ENCODE data around the gene NHS. TPM values are rescaled to one million over a fixed set of nuclear protein-coding genes. Genes with fewer than 3 reads are reported as not detected.
A peak's percentile ranks its signal among the peaks of the same experiment; 100 is the strongest.

Gene NHS
- 0.05 TPM in 1 of 2 replicates, not detected in the other for total RNA-seq (2014; rRNA removed; shearing (Covaris generic))
- polyA plus RNA-seq (2015; cell fraction: cytosol; rRNA removed) = not detected in 2 replicates
- polyA plus RNA-seq (2015; cell fraction: nucleus; rRNA removed) = not detected in 2 replicates

DNA sequence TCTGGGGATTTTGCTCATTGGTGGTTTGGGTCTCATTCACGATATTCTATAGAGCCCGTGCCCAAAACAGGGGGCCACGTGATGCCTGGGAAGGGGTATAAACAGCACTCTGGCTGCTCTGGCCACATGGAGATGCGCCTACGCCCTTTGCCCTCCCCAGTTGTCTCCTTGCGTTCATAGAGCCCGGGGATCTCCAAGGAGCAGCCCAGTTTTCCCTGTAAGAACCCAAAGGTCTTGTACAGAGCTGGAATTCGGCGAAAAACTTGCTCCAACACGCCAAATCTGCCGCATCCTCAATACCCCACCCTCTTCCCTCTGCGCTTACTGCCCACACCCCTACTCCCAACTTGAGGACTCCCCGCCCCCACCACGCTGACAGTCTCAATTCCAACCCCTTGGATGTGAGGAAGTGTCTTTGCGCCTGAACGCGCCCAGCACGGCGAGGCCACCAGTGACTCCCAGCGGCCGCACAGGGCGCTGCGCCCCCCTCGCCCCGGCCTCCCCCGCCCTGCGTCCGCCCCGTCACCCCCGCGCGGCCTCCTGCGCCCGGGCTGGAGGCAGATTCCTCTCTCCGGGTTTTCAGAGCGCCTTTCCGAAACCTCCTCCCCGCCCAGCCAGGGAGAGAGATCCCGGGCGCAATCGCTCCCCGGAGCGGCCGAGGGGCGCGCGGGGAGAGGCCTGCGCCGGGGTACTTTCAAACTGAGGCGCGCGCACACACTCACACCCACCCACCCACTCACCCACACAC is at the start of gene NHS:
NHS (plus strand) TSS at position 582 of the 748 bp plus-strand sequence. CDS start 558 bp downstream, outside the sequence.
- in situ Hi-C loops (cut with HindIII; ENCODE audit: low pct_unique_long_range_greater_than_20kb, low sequenced_read_pairs) = no loop called here
- peak; percentile 14 for DNase-seq (ENCODE audit: low read depth, low spot score)

DNA sequence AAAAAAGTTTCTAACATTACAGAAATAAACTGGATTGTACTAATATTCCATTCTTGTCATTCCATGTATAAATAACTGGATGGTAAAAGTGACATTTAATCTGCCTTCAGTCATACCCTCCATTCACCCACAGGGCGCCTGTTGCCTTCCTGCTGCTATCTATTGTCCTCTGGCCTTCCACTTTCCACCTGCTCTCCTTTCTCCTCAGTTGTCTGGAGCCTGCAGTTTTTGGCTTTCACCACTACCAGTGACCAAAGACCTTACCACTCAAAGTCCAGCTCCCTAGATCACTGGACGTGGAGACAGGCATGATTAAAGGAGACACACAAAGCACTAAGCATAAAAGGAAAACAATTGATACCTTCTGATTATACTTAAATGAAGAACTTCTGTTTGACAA is 46.2 kb upstream of the NHS start:
- in situ Hi-C loops (cut with HindIII; ENCODE audit: low pct_unique_long_range_greater_than_20kb, low sequenced_read_pairs) = no loop called here
- no peak for DNase-seq (ENCODE audit: low read depth, low spot score)

DNA sequence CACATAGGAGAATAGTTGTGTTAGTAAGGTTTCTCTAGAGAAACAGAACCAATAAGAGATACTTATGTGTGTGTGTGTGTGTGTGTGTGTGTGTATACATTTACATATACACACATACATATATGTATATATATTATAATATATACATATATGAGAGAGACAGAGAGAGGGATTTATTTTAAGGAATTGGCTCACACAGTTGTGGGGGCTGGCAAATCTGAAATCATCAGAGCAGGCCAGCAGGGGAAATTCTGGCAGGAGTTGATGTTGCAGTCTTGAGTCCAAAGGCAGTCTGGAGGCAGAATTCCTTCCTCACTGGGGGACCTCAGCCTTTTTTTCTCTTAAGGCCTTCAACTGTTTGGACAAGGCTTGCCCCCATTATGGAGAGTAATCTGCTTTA is 38.6 kb upstream of the NHS start:
- DNase-seq (ENCODE audit: low read depth, low spot score) = no peak
- in situ Hi-C loops (cut with HindIII; ENCODE audit: low pct_unique_long_range_greater_than_20kb, low sequenced_read_pairs) = no loop called here

DNA sequence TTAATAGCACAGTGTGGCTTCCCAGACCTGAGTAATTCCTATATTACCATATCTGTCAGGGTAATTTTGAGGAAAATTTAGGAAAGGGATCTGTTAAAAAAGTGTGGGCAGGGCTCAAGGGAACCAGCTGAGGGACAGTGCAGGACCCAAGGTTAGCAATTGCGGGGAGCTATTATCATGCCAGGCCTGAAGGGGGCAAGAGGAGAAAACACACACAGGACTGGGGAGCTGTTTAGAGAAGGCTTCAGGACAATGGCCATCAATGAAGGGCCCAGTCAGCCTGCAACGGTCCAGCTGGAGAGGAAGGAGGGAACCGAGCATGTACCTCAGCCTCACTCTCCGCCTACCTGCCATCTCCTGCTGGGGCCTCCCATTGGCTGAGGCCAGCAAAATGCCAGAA is 19.0 kb upstream of the NHS start:
- in situ Hi-C loops (cut with HindIII; ENCODE audit: low pct_unique_long_range_greater_than_20kb, low sequenced_read_pairs) = no loop called here
- no peak for DNase-seq (ENCODE audit: low read depth, low spot score)

DNA sequence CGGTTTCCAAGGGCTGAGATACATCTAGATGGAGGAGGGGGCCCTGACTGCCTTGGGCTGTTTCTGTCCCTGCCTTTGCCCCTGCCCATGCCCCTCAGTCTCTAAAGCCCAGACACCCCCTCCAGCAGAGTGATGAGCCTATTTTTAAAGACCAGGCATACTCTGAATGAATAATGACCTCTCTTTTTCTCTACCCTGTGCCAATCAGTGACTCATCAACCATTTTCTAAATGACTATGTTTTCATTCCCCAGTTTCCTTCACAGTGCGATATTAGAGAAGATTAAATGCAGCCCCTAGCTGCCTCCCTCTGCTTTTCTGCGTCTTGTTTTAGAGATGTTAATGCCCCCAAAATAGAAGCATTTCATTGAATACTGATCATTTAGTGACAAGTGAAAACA is 15.5 kb upstream of the NHS start:
- DNase-seq (ENCODE audit: low read depth, low spot score) = no peak
- in situ Hi-C loops (cut with HindIII; ENCODE audit: low pct_unique_long_range_greater_than_20kb, low sequenced_read_pairs) = no loop called here

DNA sequence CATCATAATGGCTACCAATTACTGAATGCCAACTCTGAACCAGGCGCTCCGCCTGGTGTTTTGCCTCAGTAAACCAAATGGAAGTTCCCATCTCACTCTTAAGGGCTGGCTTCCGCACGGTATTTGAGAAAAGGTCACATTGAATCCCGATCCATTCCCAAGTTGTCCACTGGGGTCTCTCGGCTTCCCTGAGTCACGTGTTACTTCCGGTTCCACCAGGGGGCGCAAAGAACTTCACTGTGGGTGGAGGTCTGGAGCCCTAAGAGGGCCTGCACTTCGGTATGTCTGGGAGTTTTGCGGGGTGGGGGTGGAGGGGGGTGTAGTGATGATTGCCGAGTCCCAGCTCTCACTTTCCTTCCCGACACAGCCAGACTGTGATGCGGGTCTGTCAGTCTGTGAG is 13.4 kb upstream of the NHS start:
- in situ Hi-C loops (cut with HindIII; ENCODE audit: low pct_unique_long_range_greater_than_20kb, low sequenced_read_pairs) = no loop called here
- DNase-seq (ENCODE audit: low read depth, low spot score) = peak; percentile 5

DNA sequence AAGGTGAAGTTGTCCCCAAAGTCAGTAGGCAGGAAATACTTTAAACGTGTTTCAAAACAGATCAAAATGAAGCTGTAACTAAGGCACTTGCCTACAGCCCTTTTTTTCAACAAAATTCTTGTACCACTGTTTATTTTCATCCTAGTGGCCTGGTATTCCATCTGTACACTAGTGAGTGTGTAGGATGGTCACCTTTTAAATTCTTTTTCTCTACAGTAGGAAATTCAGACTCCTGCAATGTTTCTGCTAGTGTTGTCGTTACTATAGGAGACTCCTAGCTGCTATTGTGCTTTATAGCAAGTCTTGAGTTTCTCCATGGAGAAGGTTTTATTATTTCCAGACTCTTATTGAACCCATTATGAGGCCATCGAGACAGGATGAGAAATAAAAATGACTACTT is 7.0 kb upstream of the NHS start:
- no peak for DNase-seq (ENCODE audit: low read depth, low spot score)
- in situ Hi-C loops (cut with HindIII; ENCODE audit: low pct_unique_long_range_greater_than_20kb, low sequenced_read_pairs) = no loop called here

DNA sequence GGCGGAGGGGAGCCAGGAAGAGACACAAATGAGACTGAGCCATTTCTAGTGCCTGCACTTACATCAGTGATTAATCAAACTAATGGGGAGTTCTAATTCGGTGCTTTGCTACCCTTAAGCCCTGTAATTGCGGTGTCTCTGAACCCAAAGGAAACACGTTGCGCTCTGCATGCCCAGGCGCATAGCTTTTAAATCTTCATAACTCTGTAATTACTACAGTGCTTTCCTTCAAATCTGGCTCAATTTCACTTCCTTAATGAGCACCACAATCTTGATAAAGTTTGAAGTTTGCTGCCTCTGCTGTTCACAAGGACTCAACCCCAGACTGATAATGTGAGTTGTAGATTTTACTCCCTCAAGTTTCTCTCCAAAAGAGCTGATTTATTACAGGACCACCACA is 5.7 kb upstream of the NHS start:
- DNase-seq (ENCODE audit: low read depth, low spot score) = no peak
- in situ Hi-C loops (cut with HindIII; ENCODE audit: low pct_unique_long_range_greater_than_20kb, low sequenced_read_pairs) = no loop called here

DNA sequence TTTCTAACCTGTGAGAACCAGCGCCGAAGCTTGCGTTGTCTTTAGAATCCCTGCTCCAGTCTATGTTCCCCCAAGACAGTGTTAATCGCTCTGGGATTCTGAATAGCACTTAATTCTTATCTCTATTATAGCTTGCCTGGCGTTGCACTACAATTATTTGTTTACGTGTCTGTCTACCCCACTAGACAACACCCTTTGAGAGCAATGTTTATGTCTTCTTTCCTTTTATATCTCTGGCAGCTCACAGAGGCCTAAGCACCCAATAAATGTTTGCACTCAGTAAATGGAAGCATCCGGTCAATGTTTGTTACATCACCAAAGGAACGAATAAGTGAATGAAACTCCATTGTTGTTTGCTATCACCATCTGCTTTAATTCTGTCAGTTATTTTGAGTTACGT is 4.8 kb upstream of the NHS start:
- in situ Hi-C loops (cut with HindIII; ENCODE audit: low pct_unique_long_range_greater_than_20kb, low sequenced_read_pairs) = no loop called here
- no peak for DNase-seq (ENCODE audit: low read depth, low spot score)

DNA sequence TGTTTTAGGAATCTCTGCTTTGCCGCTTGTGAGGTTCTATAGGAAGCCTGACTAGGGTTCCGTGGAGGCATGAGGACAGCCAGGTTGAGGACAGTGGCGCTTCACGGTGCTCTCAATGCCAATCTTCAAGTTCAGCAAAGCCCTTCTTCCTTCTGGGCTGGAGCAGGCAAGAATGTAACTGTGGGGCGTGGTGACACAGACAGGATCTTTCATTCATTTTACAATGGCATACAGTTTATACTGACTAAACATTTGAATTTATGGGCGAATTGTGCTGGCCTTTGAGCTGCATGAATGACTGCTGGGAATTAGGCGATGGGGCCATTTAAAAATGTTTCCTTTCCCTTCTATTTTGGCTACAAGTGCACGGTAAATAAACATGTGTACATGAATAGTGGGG is 2.9 kb upstream of the NHS start:
- DNase-seq (ENCODE audit: low read depth, low spot score) = no peak
- in situ Hi-C loops (cut with HindIII; ENCODE audit: low pct_unique_long_range_greater_than_20kb, low sequenced_read_pairs) = no loop called here

DNA sequence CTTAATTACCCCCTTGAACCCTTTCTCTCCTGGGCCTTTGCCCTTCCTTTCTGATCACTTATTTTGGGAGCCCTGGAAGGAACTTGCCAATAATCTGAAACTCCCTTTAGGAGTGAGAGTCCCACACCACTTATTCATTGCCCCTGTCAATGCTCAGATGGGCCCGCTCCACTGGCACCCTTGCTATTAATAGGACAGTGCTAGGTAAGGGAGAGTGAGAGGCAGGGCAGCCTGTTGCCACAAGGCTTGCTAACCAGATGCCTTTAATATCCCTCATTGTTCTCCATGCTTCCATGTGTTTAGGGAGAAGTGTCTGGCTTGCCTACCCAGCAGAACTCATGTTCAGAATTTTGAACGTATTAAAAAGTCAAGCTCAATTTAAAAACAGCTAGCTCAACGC is 1.7 kb upstream of the NHS start:
- in situ Hi-C loops (cut with HindIII; ENCODE audit: low pct_unique_long_range_greater_than_20kb, low sequenced_read_pairs) = no loop called here

DNA sequence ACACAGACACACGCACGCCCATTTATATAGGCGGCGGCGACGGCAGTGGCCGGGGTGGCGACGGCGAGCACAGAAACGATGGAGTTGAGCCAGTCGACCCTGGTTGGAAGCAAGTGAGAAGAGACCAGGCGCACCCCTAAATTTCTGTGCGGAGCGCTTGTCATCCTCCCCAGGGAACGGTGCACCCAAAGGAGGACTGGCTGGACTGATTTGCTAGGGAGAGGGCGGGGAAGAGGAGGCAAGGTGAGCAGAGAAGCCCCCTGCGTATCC is 302 bp downstream of the NHS start:
- in situ Hi-C loops (cut with HindIII; ENCODE audit: low pct_unique_long_range_greater_than_20kb, low sequenced_read_pairs) = no loop called here
- DNase-seq (ENCODE audit: low read depth, low spot score) = no peak

More for the DNA sequence above, 1.7 kb upstream of the NHS start:
- DNase-seq (ENCODE audit: low read depth, low spot score) = no peak

DNA sequence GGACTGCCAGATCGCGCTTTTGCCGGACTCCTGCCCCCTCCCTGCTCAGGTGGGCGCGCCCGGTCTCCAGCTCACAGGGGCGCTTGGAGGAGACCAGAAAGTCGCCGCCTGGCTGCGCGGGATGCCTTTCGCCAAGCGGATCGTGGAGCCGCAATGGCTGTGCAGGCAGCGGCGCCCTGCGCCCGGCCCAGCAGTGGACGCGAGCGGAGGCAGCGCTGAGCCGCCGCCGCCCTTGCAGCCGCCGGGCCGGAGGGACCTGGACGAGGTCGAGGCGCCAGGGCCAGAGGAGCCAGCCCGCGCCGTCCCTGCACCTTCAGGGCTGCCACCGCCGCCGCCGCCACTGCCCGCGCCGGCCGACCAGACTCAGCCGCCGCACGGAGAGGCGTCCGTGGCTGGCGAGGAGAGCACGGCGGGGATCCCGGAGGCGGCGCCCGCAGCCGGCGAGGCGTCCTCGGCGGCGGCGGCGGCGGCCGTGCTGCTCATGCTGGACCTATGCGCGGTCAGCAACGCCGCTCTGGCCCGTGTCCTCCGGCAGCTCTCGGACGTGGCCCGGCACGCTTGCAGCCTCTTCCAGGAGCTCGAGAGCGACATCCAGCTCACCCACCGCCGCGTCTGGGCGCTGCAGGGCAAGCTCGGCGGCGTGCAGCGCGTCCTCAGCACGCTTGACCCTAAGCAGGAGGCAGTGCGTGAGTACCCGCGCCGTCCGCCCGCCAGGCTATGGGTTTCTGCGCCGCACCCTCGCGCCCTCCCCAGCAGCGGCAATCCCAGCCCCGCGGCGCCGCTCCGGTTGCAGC is 834 bp downstream of the NHS start:
- DNase-seq (ENCODE audit: low read depth, low spot score) = no peak
- in situ Hi-C loops (cut with HindIII; ENCODE audit: low pct_unique_long_range_greater_than_20kb, low sequenced_read_pairs) = no loop called here

DNA sequence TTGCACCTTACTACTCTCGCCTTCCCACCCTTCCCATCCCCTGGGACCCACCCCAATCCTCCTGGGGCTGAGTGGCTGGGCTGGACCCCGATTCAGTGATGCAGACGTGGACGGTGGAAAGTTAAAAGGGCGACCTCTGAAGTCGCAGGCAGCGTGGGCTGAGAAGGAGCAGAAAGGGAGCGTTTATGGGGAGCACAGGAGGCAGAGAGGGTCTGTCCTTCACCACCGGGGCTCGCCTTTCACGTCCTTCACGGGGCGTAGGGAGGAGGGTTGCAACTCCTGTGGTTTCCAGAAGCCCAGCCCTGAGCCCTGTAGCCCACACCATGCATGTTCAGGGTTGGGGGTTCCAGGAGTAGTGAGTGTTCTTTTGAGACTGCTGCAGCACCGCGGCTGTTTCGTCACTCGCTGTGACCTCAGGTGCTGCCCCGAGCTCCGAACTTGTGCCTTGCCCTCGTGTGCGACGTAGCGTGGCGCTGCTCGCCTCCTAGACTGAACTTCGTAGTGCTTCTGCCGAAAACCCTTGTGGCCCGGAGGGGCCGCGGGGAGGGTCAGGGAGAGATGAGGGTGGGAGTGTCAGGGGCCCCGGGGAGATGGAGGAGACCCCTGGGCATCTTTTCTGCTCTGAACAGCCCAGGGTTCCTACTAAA is 1.6 kb downstream of the NHS start:
- in situ Hi-C loops (cut with HindIII; ENCODE audit: low pct_unique_long_range_greater_than_20kb, low sequenced_read_pairs) = no loop called here
- DNase-seq (ENCODE audit: low read depth, low spot score) = no peak

DNA sequence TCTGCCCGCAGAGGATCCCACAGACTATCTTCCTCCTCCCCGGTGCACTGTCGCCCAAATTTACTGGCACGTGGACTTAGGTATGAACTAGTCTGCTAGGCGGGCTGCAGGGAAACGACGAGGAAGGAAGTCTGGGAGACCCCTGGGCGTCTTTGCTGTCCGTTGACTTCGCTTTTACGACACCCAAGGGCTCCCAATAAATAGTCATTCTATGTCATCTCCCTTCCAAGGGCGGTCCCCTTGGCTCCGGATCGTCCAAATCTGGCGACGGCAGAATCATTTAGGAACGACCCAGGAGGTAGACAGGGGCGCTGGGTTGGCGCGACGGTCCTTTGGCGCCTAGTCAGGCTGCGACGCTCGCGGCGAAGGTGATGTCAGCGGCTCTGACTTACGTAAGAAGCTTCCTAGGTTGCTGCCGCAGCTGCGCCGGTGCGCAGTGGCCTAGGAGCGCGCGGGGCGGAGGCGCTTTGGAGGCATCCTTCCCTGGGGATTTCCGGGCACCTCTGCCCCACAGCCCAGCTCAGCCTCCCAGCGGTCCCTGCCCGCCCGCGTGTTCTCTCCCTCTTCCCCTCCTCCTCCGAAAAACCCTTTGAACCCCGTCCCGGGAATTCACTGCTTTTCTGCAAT is 2.2 kb downstream of the NHS start:
- DNase-seq (ENCODE audit: low read depth, low spot score) = no peak
- in situ Hi-C loops (cut with HindIII; ENCODE audit: low pct_unique_long_range_greater_than_20kb, low sequenced_read_pairs) = no loop called here

DNA sequence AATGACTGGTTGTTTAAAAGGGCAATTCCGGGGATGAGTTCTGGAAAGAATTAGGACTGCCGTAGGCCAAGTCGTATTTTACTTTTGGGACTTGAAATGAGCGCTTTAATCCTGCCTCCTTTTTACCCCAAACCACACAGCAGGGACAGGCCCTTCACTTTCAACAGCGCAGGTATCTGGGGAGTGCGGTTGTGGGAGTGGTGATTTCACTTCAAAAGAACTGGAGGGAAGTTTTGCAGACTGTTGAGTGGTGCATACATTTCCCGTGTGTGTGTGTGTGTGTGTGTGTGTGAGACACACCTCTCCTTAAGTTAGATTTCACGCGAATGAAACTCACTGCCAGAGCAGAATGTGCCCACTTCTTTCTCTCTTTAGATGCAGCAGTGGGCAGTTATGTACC is 2.8 kb downstream of the NHS start:
- in situ Hi-C loops (cut with HindIII; ENCODE audit: low pct_unique_long_range_greater_than_20kb, low sequenced_read_pairs) = no loop called here
- DNase-seq (ENCODE audit: low read depth, low spot score) = no peak

DNA sequence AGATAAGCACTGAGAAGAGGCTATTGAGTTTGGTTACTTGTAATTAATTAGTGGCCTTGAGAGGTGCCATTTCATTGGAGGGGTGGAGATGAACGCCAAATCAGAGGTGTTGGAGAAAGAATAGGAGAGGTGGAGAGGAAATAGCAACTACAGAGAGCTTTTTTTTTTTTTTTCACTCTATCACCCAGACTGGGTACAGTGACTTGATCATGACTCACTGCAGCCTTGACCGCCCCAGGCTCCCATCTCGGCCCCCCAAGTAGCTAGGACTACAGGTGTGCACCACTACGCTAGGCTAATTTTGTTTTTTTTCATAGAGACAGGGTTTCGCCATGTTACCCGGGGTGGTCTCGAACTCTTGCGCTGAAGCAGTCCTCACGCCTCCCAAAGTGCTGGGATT is 5.2 kb downstream of the NHS start:
- in situ Hi-C loops (cut with HindIII; ENCODE audit: low pct_unique_long_range_greater_than_20kb, low sequenced_read_pairs) = no loop called here
- no peak for DNase-seq (ENCODE audit: low read depth, low spot score)

DNA sequence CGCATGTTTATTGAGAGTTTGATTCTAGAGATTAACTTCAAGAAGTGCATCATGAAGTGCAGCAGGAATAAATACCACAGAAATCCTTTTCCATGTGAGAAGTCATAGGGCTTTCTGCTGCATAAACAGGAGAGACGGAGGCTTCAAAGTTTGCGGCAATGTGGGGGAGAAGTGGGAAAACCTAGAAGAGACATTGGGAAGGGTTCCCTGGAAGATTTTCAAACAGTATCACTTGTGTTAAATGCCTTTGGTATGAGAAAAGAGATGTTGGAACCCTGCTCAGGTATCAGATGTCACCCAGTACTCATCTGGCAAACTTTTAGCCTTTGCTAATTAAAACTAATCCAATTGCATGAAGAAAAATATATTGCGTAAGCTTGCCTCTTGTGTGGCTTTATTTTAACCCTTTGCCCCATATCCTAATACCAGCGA is 15.4 kb downstream of the NHS start:
- no peak for DNase-seq (ENCODE audit: low read depth, low spot score)
- in situ Hi-C loops (cut with HindIII; ENCODE audit: low pct_unique_long_range_greater_than_20kb, low sequenced_read_pairs) = no loop called here
